Stimulated activated CD4-positive, alpha-beta T cell treated with anti-CD3 and anti-CD28 coated beads, Interleukin-4, amount 100 ng/mL, for 24 hours (primary cell): ENCODE data around the gene PI4KA.
"Not testable (repeated sequence)": the region's sequence is repeated elsewhere in the genome, so short reads cannot be mapped to it uniquely, and the experiment has no call there.

Experiments
- DNase-seq: peaks from one replicate; pipeline ENCODE4 v3.0.0-alpha.2; 2020

Gene PI4KA

GRCh38 chr22:20662524-20663036 is 196.0 kb downstream of the PI4KA start:
- DNase-seq, result not testable (repeated sequence)

GRCh38 chr22:20661473-20661872 is 197.1 kb downstream of the PI4KA start:
- no peak for DNase-seq

GRCh38 chr22:20660441-20661054 is 198.1 kb downstream of the PI4KA start:
- DNase-seq, result no peak

DNA sequence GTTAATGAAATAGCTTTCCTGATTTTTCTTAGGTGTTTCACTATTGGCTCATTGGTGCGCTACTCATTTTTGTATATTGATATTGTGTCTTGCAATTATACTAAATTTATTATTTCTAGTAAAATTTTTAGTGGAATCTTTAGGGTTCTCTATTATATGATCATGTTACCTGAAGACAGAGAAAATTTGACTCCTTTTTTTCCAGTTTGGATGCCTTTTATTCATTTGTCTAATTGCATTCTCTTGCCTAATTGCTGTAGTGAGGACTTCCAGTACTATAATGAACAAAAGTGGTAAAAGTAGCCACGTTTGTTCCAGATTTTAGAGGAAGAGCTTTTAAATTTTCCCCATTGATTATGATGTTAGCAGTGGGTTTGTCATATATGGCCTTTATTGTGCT is 198.7 kb downstream of the PI4KA start:
- no peak for DNase-seq

- DNase-seq, result no peak
Measured at GRCh38 chr22:20659258-20659657, 199.4 kb downstream of the PI4KA start.

DNA sequence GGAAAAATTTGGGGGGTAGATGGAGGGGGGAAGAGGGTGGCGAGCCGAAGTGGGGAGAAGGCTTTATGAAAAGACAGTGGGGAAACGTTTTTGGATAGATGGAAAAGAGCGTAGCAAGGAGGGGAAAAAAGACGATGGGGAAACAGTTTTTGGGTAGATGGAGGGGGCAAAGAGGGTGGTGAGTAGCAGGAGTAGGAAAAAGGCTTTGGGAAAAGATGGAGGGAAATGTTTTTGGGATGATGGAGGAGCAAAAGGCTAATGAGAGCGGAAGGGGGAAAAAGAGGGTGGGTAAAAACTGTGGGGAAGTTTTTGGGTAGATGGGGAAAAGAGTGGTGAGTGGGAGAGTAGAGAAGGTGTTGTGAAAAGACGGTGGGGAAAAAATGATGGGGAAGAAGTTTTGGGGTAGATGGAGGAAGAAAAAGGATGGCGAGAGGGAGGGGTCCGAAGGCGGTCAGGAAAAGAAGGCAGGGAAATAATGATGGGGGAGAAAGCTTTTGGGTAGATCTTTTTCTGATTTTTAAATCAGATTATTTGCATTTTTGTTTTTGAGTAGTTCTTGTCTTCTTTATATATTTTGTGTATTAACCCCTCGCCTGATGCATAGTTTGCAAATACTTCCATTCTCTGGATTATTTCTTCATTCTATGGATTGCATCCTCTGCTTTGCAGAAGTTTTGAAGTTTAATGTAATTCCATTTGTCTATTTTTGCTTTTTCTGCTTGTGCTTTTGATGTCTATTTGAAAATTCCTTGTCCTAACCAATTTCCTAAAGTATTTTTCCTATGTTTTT is 200.0 kb downstream of the PI4KA start:
- DNase-seq, result no peak

DNA sequence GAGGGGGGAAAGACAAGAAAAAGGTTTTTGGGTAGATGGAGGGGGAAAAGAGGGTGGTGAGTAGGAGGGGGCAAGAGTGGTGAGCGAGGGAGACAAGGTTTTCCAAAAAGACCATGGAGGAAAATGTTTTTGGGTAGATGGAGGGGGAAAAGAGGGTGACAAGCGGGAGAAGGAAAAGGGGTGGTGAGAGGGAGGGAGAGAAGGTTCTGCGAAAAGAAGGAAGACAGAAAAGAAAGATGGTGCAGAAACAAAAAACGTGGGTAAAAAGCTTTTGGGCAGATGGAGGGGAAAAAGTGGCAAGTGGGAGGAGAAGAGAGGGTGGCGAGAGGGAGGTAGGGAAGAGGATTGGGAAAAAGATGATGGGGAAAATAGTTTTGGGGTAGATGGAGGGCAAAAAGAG is 200.6 kb downstream of the PI4KA start:
- DNase-seq, result no peak
